Activated naive CD8-positive, alpha-beta T cell treated with anti-CD3 and anti-CD28 coated beads, Interleukin-2, amount 50 U/mL, for 16 hours (primary cell): ENCODE data around the gene TCF7L2.

Experiments
- DNase-seq: peaks from one replicate; pipeline ENCODE4 v3.0.0-alpha.2; 2020; ENCODE audit warnings: low read depth, low spot score

Gene TCF7L2

DNA sequence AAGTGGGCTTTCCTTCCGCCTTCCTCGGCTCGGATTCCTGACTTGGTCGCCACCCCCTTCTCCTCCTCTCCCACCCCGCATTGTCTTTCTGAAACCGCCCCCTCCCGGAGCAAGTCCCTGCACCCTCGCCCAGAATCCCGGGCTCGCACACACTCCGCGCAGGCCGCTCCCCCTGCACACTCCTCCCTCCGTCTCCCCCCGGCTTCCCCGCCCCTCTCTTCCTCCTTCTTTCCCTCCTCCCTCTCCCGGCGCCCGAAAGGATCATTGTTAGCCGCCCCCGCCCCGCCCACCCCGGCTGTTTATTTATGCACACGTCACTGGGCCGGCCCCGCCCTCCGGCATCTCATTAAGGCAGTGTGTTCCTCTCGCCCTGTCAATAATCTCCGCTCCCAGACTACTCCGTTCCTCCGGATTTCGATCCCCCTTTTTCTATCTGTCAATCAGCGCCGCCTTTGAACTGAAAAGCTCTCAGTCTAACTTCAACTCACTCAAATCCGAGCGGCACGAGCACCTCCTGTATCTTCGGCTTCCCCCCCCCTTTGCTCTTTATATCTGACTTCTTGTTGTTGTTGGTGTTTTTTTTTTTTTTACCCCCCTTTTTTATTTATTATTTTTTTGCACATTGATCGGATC, at the start of gene TCF7L2:
Gene TCF7L2 (plus strand): TSS at position 373 of the 633 bp plus-strand sequence. CDS start 510 bp downstream, outside the sequence.
- DNase-seq: no peak

DNA sequence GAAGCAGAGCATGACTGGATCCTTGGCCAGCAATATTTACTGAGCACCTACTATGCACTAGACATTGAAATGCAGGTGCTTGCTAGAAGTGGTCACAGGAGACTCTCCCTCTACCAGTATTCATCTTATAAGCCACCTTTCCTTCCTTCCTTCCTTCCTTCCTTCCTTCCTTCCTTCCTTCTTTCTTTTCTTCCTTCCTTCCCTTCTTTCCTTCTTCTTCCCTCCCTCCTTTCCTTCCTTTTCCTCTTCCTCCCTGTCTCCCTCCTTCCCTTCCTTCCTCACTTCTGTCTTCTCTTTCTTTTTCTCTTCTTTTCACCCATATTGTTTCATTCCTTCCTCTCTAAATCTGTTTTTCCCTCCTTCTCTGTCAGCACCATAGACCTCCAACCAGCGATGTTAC, 47.3 kb upstream of the TCF7L2 start:
- no peak for DNase-seq

DNA sequence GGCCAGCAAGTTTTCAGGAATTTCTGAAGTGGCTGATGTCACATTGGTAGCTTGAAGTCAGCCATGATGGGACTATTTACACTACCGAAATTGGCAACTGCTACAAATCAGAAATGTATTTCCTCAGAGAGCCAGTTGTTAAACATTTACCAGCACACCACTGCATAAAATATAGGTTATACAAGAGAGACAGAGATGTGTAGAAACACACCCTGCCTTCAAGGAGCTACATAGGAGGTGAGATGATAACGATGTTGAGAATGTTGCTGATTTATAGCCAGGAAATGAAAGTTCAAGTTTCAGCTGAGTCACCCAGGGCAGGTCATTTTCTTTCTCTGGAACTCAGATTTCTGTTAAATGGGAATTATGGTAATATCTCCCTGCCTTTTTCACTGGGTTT, 46.0 kb upstream of the TCF7L2 start:
- DNase-seq: no peak

DNA sequence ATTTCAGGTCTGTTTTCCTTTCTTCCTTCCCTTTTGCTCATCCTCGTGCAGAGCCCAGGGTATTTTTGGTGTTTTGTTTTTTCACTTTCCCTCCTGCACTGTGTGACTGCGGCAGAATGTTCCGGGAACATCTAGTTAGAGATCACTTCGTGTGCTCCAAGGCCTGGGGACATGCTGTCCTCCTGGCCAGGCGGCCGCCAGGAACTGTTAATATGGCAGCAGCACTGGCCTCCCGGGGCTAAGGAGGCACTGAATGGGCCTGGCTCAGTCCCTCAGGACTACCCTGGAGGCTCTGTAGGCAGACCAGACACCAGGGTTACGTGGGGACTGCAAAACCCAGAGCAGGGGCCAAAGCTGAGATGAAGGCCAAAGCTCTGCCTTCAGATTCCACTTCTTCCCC, 43.1 kb upstream of the TCF7L2 start:
- DNase-seq: no peak

DNA sequence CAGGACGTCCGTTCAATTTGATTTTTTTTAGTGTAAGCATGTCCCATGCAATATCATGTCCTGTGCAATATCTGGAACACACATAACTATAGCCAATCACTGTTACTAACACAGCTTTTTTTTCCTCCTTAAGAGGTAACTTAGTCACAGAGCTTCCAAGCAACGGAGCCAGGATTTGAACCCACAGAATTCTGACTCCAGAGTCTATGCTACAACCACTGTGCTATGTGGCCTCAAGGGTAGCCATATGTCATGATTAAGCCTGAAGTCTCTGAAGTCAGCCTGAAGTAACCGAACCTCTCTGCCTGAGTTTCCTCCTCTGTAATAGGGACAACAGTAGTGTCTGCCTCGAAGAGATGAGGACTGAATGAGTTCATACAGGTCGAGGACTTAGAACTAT, 42.2 kb upstream of the TCF7L2 start:
- no peak for DNase-seq

DNA sequence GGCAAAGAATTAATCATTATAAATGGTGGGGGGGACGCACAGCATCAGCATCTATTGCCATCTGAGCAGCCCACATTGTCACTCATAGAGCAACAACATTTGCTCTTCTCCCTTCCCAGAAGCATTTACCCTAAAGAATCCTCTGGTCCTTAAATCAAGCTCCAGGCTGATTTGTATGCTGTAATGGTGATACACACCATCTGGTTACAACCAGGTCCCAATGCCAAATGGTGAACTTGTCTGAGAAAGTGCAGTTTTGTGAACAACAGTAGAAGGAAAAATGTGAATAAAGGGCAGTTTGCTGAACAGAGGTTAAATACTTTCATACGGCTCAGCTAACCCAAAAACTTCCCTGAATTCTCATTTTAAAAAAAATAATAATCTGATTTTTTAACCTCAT, 38.8 kb upstream of the TCF7L2 start:
- no peak for DNase-seq

DNA sequence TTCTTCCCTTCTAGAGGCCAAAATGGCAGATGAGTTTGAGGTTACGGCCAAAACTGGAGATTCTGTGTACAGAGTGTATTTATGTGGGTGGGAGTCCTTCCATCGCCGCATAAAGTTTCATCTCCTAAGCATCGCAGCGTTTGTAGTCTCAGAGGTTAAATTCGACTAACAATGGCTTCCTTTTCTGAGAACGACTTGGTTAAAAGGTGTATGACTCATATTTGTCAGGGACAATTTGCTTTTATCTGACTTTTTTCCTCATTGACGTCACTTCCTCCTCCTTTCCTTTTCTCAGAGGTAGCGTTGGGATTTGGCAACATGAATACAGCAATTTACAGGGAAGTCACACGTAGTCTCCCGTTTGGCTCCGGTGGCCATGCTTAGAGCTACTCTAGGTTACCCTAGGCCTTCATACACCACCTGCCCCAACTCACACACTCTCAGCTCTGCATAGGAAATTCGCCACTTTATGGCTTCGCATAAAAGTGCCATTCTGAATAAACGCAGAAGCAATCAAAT, 37.6 kb upstream of the TCF7L2 start:
- DNase-seq: no peak

DNA sequence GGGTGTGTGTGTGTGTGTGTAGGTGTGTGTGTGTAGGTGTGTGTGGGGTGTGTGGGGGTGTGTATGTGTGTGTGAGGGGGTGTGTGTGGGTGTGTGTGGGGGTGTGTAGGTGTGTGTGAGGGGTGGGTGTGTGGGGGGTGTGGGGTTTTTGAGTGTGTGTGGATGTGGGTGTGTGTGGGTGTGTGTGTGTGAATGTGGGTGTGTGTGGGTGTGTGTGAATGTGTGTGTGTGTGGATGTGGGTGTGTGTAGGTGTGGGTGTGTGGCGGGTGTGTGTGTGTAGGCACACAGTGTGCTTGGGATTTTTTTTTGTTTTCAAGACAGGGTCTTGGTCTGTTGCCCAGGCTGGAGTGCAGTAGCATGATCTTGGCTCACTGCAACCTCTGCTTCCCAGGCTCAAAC, 36.8 kb upstream of the TCF7L2 start:
- DNase-seq: no peak

DNA sequence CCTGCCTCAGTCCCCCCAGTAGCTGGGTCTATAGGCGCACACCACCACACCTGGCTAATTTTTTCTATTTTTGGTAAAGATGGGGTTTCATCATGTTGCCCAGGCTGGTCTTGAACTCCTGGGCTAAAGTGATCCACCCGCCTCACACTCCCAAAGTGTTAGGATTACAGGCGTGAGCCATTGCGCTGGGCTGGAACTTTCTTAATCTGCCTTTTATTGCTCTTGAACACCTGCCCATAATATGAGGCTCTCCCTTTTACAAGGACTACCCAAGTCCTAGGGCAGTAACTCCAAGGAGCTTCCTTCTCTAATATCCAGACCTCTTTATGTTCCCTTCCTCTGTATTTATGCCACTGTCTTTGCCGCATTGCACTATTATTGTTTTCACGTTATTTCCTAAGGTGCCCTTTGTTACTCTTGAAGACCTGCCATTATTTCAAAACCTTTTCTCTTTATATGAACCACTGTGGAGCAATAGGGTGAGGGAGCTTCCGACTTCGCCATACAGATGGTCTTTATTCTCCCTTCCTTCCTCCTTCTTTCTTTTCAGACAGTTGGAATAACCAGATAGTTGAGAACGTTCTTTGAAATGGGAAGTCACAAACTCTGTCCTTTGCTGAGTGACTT, 36.3 kb upstream of the TCF7L2 start:
- no peak for DNase-seq

DNA sequence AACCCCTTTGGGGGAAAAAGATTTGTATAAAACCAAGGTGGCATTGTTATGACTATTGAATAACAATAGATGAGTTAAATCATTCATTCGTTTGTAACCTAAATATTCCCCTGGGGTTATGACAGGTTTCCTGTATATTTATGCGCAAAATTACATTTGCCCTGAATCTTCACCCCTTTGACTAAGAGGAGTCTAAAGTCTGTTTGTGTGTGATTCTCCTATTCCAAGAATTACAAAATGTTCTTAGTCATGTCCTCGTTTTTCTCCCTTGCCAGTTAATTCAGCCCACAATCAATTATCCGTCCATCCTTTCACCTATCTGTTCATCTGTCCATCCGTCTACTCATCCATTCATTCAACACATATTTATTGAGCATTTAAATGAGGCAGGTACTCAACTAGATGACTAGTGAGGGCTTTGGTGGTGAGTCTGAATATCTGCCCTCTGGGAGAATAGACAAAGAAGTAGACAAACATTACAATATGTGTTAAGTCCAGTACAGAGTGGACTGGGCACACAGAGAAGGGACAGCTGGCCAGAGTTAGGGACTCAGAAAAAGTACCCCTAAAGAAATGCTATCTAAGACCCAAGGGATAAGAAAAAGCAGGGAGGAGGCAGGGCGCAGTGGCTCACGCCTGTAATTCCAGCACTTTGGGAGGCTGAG, 35.6 kb upstream of the TCF7L2 start:
- no peak for DNase-seq

DNA sequence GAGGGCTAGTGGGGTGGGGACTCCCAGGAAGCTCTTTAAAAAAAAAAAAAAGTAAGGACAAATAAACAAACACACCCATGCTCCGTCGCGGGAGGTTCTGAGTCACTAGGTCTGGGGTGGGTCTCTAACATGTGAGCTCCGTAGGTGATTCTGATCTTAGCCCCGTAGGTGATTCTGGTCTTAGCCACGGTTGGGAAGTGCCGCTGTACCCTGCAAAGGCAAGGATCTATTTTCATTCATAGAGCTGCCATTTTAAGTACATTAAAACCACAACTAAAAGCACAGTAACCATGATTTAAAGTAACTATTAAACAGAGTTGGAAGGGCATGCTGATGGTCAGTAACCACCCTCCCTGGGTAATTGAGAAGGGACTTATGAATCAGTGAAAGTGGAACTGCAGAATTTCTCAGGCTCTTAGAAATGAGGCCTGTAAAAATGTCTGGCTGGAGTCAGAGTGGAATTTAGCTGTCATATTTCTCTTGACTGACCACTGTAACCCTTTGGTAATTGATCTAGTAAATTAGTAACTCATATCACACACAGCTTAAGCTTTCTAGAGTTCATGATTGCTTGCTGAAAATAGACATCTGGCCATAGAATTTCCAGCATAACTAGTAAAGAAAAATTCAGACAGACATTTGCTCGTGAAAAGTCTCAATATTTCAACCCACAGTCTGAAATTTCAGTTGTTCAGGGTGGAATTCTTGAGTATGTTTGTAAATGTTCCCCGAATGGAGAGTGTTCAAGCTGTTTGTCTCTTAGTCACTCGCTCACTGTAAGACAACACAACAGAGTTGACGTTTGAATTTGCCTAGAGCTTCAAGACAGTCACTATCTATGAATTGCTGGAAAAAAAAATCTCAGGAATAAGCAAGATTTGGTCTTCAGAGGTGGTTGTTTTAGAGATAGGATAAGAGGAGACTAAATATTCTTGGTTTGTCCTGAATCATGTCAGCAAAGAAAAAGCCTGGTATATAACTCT, 34.2 kb upstream of the TCF7L2 start:
- no peak for DNase-seq

DNA sequence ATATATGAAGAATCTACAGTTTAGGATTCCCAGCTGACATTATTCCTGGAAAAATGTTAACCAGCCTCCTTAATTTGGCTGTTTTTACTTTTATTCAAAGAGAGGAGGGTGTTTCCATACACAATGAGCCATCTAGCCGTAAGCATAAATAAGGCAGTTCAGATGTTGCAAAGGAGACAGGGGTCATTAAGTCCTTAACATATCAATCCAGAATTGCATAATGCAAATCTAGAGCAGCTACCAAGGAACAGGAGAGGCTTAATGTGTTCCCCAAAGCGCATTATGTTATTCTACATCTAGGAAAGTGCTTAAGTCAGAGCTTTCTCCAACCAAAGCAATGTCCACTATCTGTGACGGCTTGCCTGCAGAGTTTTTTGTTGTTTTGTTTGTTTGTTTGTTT, 32.4 kb upstream of the TCF7L2 start:
- DNase-seq: no peak

DNA sequence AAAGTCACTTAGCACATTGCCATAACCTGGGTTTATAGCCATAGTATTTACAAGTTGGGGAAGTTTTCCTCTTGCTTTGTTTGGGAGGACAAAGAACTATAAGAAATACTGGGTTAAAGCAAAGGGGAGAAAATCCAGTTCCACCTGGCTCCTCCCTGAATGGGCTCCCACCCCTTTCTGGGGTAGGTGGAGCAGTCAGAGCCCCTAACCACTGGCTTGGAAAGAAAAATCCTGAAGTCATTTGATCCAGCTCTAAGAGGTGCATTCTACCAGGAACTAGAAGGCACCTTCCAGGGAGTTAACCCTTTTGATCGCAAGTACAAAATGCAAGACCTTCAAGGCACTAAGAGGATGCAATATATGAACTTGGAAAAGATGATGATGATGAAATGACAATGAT, 31.3 kb upstream of the TCF7L2 start:
- no peak for DNase-seq

DNA sequence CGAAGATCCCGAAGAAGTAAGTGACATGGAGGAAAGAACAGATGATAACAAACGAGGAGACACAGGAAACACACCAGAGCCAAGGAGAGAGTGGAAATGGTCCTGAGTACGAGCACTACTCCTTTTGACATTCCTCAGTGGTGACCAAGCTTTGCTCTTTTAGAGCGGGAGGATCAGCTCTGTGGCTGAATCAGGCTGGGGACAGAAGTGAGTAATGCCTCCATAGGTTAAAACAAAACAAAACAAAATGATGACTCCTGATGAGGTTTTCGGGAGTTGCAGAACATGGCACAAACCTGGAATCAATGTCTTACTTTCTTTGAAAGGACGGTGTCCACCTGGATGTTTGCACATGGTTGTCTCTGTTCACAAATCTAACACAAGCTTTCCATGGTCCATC, 30.3 kb upstream of the TCF7L2 start:
- DNase-seq: no peak

DNA sequence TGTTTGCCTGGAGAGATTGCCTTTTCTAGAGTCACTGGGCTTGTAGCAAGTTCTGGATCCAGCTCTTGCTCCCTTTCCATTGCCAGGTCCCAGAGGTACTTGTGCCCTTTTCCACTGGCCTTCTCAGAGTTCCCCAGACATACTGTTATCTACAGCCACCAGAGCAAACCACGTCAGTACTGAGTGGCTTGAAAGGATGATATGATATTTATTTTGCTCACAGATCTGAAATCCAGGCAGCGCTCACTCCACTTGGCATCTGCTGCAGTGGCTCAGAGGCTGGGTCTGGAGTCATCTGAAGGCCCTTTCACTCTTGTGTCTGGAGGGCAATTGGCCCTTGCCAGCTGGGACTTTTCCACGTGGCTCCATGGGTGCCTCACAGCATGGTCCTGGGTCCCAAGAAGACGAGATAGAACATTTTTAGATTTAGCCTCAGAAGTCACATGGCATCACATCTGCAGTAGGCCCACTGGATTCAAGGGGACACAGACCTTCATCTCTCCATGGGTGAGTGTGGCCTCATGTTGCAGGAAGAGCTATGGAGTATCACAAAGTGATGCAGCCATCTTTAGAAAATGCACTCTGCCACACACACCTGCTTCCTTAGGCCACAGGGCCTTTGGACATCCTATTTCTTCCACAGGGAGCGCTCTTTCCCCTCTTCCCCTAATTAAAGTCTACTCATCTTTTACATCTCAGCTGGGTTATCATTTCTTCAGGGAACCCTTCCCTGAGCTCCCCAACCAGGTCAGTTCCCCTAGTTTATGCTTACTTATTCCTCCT, 22.9 kb upstream of the TCF7L2 start:
- DNase-seq: no peak

DNA sequence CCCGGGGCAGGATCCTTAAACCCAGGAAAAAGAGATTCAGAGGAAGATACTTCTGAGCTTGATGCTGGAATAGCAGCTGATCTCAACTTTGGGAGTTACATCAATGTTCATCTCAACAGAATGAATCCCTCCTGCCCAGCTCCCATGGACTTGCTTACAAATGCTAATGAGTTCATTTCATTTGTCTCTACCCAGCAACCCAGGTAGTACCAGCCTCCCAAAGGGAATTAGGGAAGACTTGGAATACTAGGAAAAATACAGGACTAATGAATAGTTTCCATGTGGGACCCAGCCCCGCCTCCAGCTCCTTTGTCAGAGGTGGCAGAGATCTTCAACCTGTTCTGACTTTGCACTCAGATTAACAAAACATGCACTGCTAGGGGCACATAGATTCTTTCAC, 22.1 kb upstream of the TCF7L2 start:
- DNase-seq: no peak

DNA sequence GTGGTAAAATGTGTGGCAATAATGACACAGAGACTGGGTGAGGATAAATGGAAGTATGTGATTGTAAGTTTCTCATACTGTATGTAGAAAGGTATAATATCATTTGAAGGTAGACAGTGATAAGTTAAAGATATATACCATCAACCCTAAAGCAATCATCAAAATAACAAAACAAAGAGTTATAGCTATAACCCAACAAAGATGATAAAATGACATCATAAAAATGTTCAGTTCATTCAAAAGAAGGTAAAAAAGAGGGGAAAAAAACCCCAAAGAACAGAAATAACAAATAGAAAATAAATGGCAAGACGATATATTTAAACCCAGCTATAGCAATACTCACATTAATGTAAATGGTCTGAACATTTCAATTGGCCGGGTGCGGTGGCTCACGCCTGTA, 17.4 kb upstream of the TCF7L2 start:
- no peak for DNase-seq

DNA sequence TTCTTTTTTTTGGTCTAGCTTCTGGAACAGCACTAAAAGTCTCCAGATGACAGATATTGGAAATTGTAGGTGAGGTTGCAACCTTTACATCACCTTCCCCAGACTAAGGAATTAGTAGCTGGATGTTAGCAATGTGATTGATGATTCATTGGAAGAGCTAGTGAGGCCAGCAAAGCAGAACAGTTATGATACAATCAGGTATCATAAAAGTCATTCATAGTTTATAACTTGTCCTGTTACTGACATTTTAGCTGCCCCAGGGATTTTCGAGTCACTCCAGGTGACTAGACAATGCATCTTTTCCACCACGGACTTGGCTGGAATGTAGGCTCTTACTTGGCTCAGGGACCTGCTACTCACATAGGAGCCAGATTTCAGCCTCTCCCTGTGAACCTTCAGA, 15.9 kb upstream of the TCF7L2 start:
- DNase-seq: no peak

DNA sequence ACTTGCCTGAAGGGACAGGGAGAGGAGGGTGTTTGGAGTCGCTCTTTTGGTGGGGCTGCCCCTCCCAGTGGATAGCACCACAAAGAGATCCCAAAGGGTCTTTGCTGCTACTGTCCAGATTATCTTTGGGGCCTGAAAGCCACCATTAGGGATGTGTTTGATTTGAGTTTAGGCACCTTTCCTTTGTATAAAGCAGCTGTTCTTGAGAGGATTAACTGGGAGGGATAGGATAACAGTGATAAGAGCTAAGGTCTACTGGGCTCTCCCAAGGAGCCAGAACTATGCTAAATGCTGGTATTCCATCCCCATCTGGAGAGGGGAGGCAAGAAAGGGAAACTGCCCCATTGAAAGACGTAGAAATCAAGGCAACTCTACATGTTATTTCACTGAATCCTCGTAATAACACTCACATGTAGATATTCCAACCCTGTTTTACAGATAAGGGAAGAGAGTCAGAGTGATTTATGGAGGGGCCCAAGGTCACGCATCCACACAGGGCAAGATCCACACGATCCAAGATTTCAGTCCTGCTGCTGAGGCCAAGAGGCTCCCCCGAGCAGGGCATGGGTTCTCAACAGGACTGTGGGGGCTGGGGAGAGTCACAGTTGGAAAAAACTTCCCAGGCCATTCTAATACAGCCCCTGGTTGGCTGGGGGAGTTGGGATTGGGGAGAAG, 11.1 kb upstream of the TCF7L2 start:
- no peak for DNase-seq

DNA sequence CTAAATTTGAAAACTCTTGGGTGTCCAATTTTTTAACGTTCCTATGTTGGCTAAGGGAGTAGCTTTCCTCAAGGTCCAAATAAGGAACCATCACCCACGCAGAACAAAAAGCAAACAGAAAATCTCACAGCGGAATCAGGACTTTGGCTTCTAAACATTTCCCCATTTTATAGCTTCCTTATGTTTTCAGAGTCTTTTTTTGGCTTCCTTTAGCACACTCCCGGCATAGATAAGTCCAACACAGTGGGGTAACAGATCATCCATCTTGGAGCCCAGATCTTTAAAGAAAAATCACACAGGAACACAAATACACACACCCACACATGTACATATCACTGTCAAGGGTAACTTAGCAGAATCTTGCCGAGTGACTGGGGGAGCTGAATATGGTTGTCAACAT, 4.2 kb upstream of the TCF7L2 start:
- DNase-seq: no peak

DNA sequence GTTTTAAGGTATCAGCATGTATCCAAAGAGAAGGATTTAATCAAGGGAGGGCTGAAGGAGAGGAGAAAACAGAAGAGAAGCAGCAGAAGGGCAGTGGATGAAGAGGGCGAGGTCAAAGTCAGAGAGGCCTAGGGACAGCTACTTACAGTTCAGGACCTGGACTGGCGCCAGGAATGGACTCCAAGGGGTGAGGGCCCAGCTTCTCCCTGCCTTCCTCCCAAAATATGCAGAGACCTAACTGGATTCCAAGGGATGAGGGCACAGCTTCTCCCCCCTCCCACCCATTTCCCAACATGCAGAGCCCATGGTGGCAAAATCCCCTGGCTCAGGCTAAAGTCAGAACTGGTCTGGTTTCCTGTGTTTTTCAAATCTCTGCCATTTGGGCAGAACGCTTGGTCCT, 3.4 kb upstream of the TCF7L2 start:
- DNase-seq: no peak
